Measurements from ENCODE around the gene CENPF. TPM values are rescaled to one million over a fixed set of nuclear protein-coding genes. Genes with fewer than 3 reads are reported as not detected.

The CENPF gene
- total and polyA plus RNA-seq, 2 of the 13 experiments (the other 11 are each of a cell fraction or from before 2014, with no cell fraction given): 14.7 to 84.9 TPM

GRCh38 chr1:214678386-214678785 is 75.4 kb downstream of the CENPF start (continued):
- TF ChIP-seq ZHX2 (IDR thresholded peaks at IDR 0.05; ENCODE audit: low read depth) (no peak), ZHX2 (CRISPR knock-in tag; IDR thresholded peaks at IDR 0.05; ENCODE audit: borderline replicate concordance) (0 out of 2 replicates have a peak, but pooled peaks have one; percentile 8), MED8 (CRISPR knock-in tag; IDR thresholded peaks at IDR 0.05; ENCODE audit: insufficient replicate concordance) (no peak), NFKB2 (CRISPR knock-in tag; IDR thresholded peaks at IDR 0.05; ENCODE audit: borderline replicate concordance) (no peak), ZNF766 (CRISPR knock-in tag; IDR thresholded peaks at IDR 0.05; ENCODE audit: borderline replicate concordance) (no peak; the same call in 1 of the 2 replicates), HDAC1 (CRISPR knock-in tag; IDR thresholded peaks at IDR 0.05) (peak; percentile 80), ZNF251 (CRISPR knock-in tag; IDR thresholded peaks at IDR 0.05) (no peak), TERF1 (CRISPR knock-in tag; IDR thresholded peaks at IDR 0.05) (no peak), ZBTB49 (CRISPR knock-in tag; IDR thresholded peaks at IDR 0.05; ENCODE audit: borderline replicate concordance) (no peak), NFE2L1 (CRISPR knock-in tag; IDR thresholded peaks at IDR 0.05; ENCODE audit: borderline replicate concordance) (no peak), AHDC1 (CRISPR knock-in tag; IDR thresholded peaks at IDR 0.05; ENCODE audit: borderline replicate concordance) (peak; percentile 100), MLX (CRISPR knock-in tag; IDR thresholded peaks at IDR 0.05) (peak; percentile 55; the same call in 1 of the 2 replicates), ASH2L (IDR thresholded peaks at IDR 0.05; ENCODE audit: insufficient read length, low read depth, low read length) (peak; percentile 59)
